GM19372 (cell line): ENCODE data around the gene DPP7.
A peak's percentile ranks its signal among the peaks of the same experiment; 100 is the strongest.
"Not testable (repeated sequence)": the region's sequence is repeated elsewhere in the genome, so short reads cannot be mapped to it uniquely, and the experiment has no call there.

Source experiments
- ATAC-seq: cut with Tn5 transposase; IDR thresholded peaks from one replicate; pipeline ENCODE4 v1.9.1; 2021; ENCODE audit warnings: mild to moderate bottlenecking, low read depth, moderate library complexity; ENCODE audit not compliant: unreplicated experiment

DPP7 gene

GRCh38 chr9:137130176-137130755 is 15.7 kb upstream of the DPP7 start:
- ATAC-seq = peak; percentile 17

- ATAC-seq = peak; percentile 73
These were observed 15.1 kb upstream of the DPP7 start for GRCh38 chr9:137129456-137130175.

- ATAC-seq = no peak
These were observed 14.4 kb upstream of the DPP7 start for GRCh38 chr9:137128862-137129455.

GRCh38 chr9:137128158-137128861 is 13.8 kb upstream of the DPP7 start:
- no peak for ATAC-seq

GRCh38 chr9:137127301-137128157 is 13.0 kb upstream of the DPP7 start:
- no peak for ATAC-seq

GRCh38 chr9:137126786-137127185 is 12.3 kb upstream of the DPP7 start:
- ATAC-seq = no peak

GRCh38 chr9:137123952-137124462 is 9.5 kb upstream of the DPP7 start:
- ATAC-seq = not testable (repeated sequence)

GRCh38 chr9:137123468-137123837 is 8.9 kb upstream of the DPP7 start:
- ATAC-seq = no peak

- ATAC-seq = not testable (repeated sequence)
These were observed 8.4 kb upstream of the DPP7 start for GRCh38 chr9:137122796-137123467.

GRCh38 chr9:137121927-137122795 is 7.6 kb upstream of the DPP7 start:
- not testable (repeated sequence) for ATAC-seq

GRCh38 chr9:137118092-137118603 is 3.6 kb upstream of the DPP7 start:
- not testable (repeated sequence) for ATAC-seq

GRCh38 chr9:137117269-137117731 is 2.8 kb upstream of the DPP7 start:
- ATAC-seq = no peak

- no peak for ATAC-seq
These were observed 2.2 kb upstream of the DPP7 start for GRCh38 chr9:137116728-137117127.

GRCh38 chr9:137116027-137116507 is 1.5 kb upstream of the DPP7 start:
- ATAC-seq = no peak

GRCh38 chr9:137115394-137116026 is 977 bp upstream of the DPP7 start:
- ATAC-seq = no peak

GRCh38 chr9:137114220-137114612 is 317 bp downstream of the DPP7 start:
- ATAC-seq = no peak

GRCh38 chr9:137113385-137114159 is 961 bp downstream of the DPP7 start:
- no peak for ATAC-seq
